ENCODE results near the gene POLR2L. TPM values are rescaled to one million over a fixed set of nuclear protein-coding genes. Genes with fewer than 3 reads are reported as not detected.

POLR2L gene
- total and polyA plus RNA-seq, 2 donors (not counting 1 experiment from before 2014, with no cell fraction given), result 44.4 to 80.8 TPM

DNA sequence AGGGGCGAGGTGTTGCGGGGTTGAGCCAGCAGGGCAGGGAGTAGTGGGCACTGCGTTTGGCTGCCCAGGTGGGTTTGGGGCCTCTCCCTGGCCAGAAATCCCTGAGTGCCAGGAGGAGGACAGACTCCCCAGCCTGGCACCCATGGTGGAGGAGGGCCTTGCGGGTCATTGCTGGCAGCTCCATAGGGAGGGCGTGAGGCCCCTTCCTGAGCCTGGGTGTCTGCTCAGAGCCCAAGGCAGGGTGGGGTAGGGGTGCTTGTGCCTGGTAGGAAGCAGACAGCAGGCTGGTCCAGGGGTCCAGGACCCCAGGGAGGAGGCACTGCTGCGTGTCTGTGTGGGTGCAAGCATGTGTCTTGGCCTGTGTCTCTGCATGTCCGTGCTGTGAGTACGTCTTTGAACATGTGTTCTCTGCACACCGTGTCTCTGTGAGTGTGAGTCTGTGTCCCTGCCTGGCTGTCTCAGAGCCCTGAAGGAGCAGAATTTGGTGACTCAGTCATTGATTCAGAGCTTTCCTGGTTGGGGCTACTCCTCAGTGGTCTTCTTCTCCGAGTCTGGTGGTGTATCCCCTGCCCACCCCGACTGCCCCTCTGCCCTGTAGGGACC lies 4.3 kb upstream of the POLR2L start:
- no peak overlapping the region for H3K4me2 ChIP-seq (replicated peaks; ENCODE audit: low read depth, low read length, poor library complexity, severe bottlenecking)
- no peak overlapping the region for H3K9ac ChIP-seq (ENCODE audit: low read length)

DNA sequence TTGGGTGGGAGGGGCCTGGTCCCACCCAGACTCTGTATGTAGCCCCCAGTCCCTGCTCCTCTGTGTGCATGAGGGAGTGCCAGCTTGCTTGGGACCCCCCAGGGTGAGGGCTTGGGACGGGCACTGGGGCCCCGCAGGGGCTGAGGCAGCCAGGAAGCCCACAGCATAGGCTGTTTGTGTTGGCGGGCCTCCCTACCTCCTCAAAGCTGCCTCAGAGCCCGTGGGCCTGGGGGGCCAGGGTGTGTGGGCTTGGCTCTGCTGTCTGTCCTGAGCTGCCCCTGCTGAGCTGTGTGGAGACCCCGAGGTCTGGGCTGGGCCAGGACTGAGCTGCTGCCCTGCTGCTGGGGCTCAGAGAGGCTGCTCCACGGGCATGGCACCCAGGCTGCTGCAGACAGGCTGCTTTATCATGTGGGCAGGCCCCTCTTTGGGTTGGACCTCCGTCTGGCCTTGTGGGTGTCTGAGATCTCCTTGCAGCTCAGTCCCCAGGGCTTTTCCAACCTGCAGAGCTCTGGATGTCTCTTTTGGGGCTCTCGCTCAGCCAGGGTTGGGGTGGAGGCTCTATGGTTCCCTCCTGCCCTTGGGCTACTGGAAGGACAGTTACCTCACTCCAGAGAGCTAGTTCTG lies 3.7 kb upstream of the POLR2L start:
- Histone ChIP-seq H3K4me2 (replicated peaks; ENCODE audit: low read depth, low read length, poor library complexity, severe bottlenecking) (no peak overlapping the region), H3K79me2 (ENCODE audit: control insufficient read depth, insufficient read depth, low read length) (peaks cover 14% of the 10 kb centered on the region), H4K20me1 (ENCODE audit: control insufficient read depth, insufficient read depth, low read length, poor library complexity, severe bottlenecking) (peaks cover 21% of the 10 kb centered on the region), H3K36me3 (replicated peaks in 1 of 2; ENCODE audit: control extremely low read depth in 1 of 2, control insufficient read depth in 1 of 2, extremely low read depth in 1 of 2, insufficient read depth in 2 of 2, low read length in 1 of 2) (no peaks in the 10 kb centered on the region), H3K27me3 (replicated peaks in 1 of 4; ENCODE audit: control extremely low read depth in 1 of 4, control insufficient read depth in 3 of 4, insufficient read depth in 4 of 4, low read length in 3 of 4) (peaks cover 0 to 48% (median 11%) of the 10 kb centered on the region in 4 experiments), H2AFZ (ENCODE audit: insufficient read depth, low read depth, low read length, poor library complexity, severe bottlenecking) (no peak overlapping the region), H3K9ac (ENCODE audit: low read length) (no peak overlapping the region), H3K4me3 (ENCODE audit: control extremely low read depth in 1 of 5, extremely low read depth in 1 of 5, insufficient read depth in 1 of 5, low read depth in 2 of 5, low read length in 4 of 5) (no peak overlapping the region), H3K27ac (ENCODE audit: low read length in 2 of 2) (no peak overlapping the region), H3K4me1 (ENCODE audit: control insufficient read depth in 2 of 2, insufficient read depth in 2 of 2, low read length in 2 of 2) (peaks cover 33 to 45% of the 10 kb centered on the region in 2 donors), H3K9me3 (ENCODE audit: control extremely low read depth in 1 of 3, control insufficient read depth in 2 of 3, insufficient read depth in 1 of 3, low read length in 2 of 3) (no peaks in the 10 kb centered on the region)
- no peak overlapping the region for H3K27ac Mint-ChIP-seq
- no peaks in the 10 kb centered on the region for H3K9me3 Mint-ChIP-seq (ENCODE audit: insufficient read depth)
- POLR2A ChIA-PET, result no interaction called here
- no peaks in the 10 kb centered on the region for H3K27me3 Mint-ChIP-seq
- TF ChIP-seq EZH2 (IDR thresholded peaks at IDR 0.05; ENCODE audit: borderline replicate concordance, insufficient read depth, low read depth, low read length, poor library complexity, severe bottlenecking), result no peak
- TF ChIP-seq, protein P1, sequence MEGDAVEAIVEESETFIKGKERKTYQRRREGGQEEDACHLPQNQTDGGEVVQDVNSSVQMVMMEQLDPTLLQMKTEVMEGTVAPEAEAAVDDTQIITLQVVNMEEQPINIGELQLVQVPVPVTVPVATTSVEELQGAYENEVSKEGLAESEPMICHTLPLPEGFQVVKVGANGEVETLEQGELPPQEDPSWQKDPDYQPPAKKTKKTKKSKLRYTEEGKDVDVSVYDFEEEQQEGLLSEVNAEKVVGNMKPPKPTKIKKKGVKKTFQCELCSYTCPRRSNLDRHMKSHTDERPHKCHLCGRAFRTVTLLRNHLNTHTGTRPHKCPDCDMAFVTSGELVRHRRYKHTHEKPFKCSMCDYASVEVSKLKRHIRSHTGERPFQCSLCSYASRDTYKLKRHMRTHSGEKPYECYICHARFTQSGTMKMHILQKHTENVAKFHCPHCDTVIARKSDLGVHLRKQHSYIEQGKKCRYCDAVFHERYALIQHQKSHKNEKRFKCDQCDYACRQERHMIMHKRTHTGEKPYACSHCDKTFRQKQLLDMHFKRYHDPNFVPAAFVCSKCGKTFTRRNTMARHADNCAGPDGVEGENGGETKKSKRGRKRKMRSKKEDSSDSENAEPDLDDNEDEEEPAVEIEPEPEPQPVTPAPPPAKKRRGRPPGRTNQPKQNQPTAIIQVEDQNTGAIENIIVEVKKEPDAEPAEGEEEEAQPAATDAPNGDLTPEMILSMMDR (IDR thresholded peaks at IDR 0.05), result no peak
- 54% methylated on average over 8 of the region's 8 CpGs for WGBS (ENCODE audit: insufficient coverage)
- no peak overlapping the region for H3K4me3 Mint-ChIP-seq
- CTCF ChIA-PET, result interaction anchor here (0.8 kb wide), 1 partner anchor 12 kb away, joined by 3 read pairs; no protein-coding TSS in a partner anchor
- ATAC-seq (ENCODE audit: low read depth) (no peak), DNase-seq (no peak)
- peaks cover 25% of the 10 kb centered on the region for H3K4me1 Mint-ChIP-seq
- intact Hi-C loops (cut with micrococcal nuclease), result no loop called here

More for the DNA sequence above, 4.3 kb upstream of the POLR2L start:
- Histone ChIP-seq H3K4me1 (ENCODE audit: control insufficient read depth in 2 of 2, insufficient read depth in 2 of 2, low read length in 2 of 2) (peaks cover 28 to 39% of the 10 kb centered on the region in 2 donors), H2AFZ (ENCODE audit: insufficient read depth, low read depth, low read length, poor library complexity, severe bottlenecking) (no peak overlapping the region), H3K79me2 (ENCODE audit: control insufficient read depth, insufficient read depth, low read length) (peaks cover 7% of the 10 kb centered on the region), H3K4me3 (ENCODE audit: control extremely low read depth in 1 of 5, extremely low read depth in 1 of 5, insufficient read depth in 1 of 5, low read depth in 2 of 5, low read length in 4 of 5) (no peak overlapping the region), H4K20me1 (ENCODE audit: control insufficient read depth, insufficient read depth, low read length, poor library complexity, severe bottlenecking) (peaks cover 15% of the 10 kb centered on the region), H3K9me3 (ENCODE audit: control extremely low read depth in 1 of 3, control insufficient read depth in 2 of 3, insufficient read depth in 1 of 3, low read length in 2 of 3) (no peaks in the 10 kb centered on the region), H3K36me3 (replicated peaks in 1 of 2; ENCODE audit: control extremely low read depth in 1 of 2, control insufficient read depth in 1 of 2, extremely low read depth in 1 of 2, insufficient read depth in 2 of 2, low read length in 1 of 2) (no peaks in the 10 kb centered on the region), H3K27ac (ENCODE audit: low read length in 2 of 2) (no peak overlapping the region), H3K27me3 (replicated peaks in 1 of 4; ENCODE audit: control extremely low read depth in 1 of 4, control insufficient read depth in 3 of 4, insufficient read depth in 4 of 4, low read length in 3 of 4) (peaks cover 0 to 48% (median 11%) of the 10 kb centered on the region in 4 experiments)
- Mint-ChIP-seq H3K9me3 (ENCODE audit: insufficient read depth) (no peaks in the 10 kb centered on the region), H3K27me3 (no peaks in the 10 kb centered on the region), H3K4me3 (no peak overlapping the region), H3K4me1 (peaks cover 20% of the 10 kb centered on the region), H3K27ac (no peak overlapping the region)
- TF ChIP-seq, protein P1 (IDR thresholded peaks at IDR 0.05), result no peak
- TF ChIP-seq EZH2 (IDR thresholded peaks at IDR 0.05; ENCODE audit: borderline replicate concordance, insufficient read depth, low read depth, low read length, poor library complexity, severe bottlenecking), result no peak
- no peak for DNase-seq
- CTCF ChIA-PET, result interaction anchor here (0.8 to 3.1 kb wide), 2 partner anchors 12 to 204 kb away, joined by 3 to 26 read pairs; no protein-coding TSS in a partner anchor
- ATAC-seq (ENCODE audit: low read depth), result no peak
- intact Hi-C loops (cut with micrococcal nuclease), result no loop called here
- POLR2A ChIA-PET, result no interaction called here
- 76% methylated on average over 11 of the region's 11 CpGs for WGBS (ENCODE audit: insufficient coverage)
